H1 (cell line): Measurements from ENCODE around the gene MIPOL1. TPM values are rescaled to one million over a fixed set of nuclear protein-coding genes. Genes with fewer than 3 reads are reported as not detected.

Source experiments
- CTCF ChIA-PET: fragments of 300-600 bp; sonication (Branson Sonifier 250); formaldehyde crosslinking; loops from one replicate; lab custom pipeline; 2021; ENCODE audit not compliant: partially characterized antibody; lab: Charles Lee
- POLR2A ChIA-PET: fragments of 300-600 bp; sonication (Branson Sonifier 250); formaldehyde crosslinking; loops from one replicate; lab custom pipeline; 2021; ENCODE audit warnings: inconsistent platforms; ENCODE audit not compliant: partially characterized antibody; lab: Charles Lee
- DNase-seq, 2 experiments: peaks; one replicate each; pipeline versions ENCODE4 v3.0.0 to v3.0.0-alpha.2; 2010 to 2022; ENCODE audit warnings: low spot score in 2 of 2, low read depth in 1 of 2, mixed read lengths in 1 of 2
- FAIRE-seq: peaks from 2 replicates; lab custom pipeline; 2011; peaks lifted over from hg19 to GRCh38; lab: Jason Lieb, UNC
- H2AFZ ChIP-seq: 2 replicates; pipeline ENCODE4 v1.8.1; 2012; ENCODE audit warnings: low read length, inconsistent platforms
- H2AK5ac ChIP-seq: 2 replicates; pipeline ENCODE4 v1.6.1; 2013; ENCODE audit warnings: low read depth, low read length
- H2BK120ac ChIP-seq: replicated peaks from 2 replicates; pipeline ENCODE3; 2013; ENCODE audit warnings: low read depth, low read length, inconsistent platforms
- H2BK12ac ChIP-seq: 2 replicates; pipeline ENCODE4 v1.6.1; 2013; ENCODE audit warnings: low read depth, low read length
- H2BK15ac ChIP-seq: 2 replicates; pipeline ENCODE4 v1.6.1; 2013; ENCODE audit warnings: low read length
- H2BK20ac ChIP-seq: 2 replicates; pipeline ENCODE4 v1.6.1; 2013; ENCODE audit warnings: low read length
- H2BK5ac ChIP-seq: 2 replicates; pipeline ENCODE4 v1.6.1; 2013; ENCODE audit warnings: low read depth, low read length
- H3K14ac ChIP-seq: 2 replicates; pipeline ENCODE4 v1.6.1; 2013; ENCODE audit warnings: inconsistent platforms; ENCODE audit not compliant: insufficient read length
- H3K18ac ChIP-seq: 2 replicates; pipeline ENCODE4 v1.6.1; 2013; ENCODE audit warnings: low read length; ENCODE audit errors: extremely low read depth
- H3K23ac ChIP-seq: 2 replicates; pipeline ENCODE4 v1.6.1; 2013; ENCODE audit warnings: inconsistent platforms; ENCODE audit not compliant: insufficient read length
- H3K23me2 ChIP-seq: 2 replicates; pipeline ENCODE4 v1.6.1; 2013; ENCODE audit warnings: low read depth, low read length
- H3K27ac ChIP-seq: 2 replicates; pipeline ENCODE4 v1.6.1; 2011; ENCODE audit warnings: low read depth, low read length, inconsistent platforms
- H3K27me3 ChIP-seq, 4 experiments: replicated peaks in 1 of 4; 1 replicate in 1 of 4; 2 replicates in 3 of 4; pipeline versions ENCODE4 v1.6.1 to v1.8.1; 2011 to 2013; ENCODE audit warnings: low read length in 3 of 4, mild to moderate bottlenecking in 3 of 4, inconsistent platforms in 2 of 4, mixed read lengths in 2 of 4, moderate library complexity in 1 of 4; ENCODE audit not compliant: control insufficient read depth in 3 of 4, insufficient read depth in 3 of 4; ENCODE audit errors: extremely low read depth in 1 of 4
- H3K36me3 ChIP-seq, 4 experiments: 2 replicates each; pipeline versions ENCODE4 v1.6.1 to v1.8.1; 2011 to 2013; ENCODE audit warnings: mild to moderate bottlenecking in 4 of 4, low read length in 3 of 4, moderate library complexity in 2 of 4, control low read depth in 1 of 4, inconsistent platforms in 1 of 4; ENCODE audit not compliant: insufficient read depth in 4 of 4, control insufficient read depth in 2 of 4
- H3K4ac ChIP-seq: replicated peaks from 2 replicates; pipeline ENCODE3; 2013; ENCODE audit warnings: low read length, low read depth, mixed read lengths, inconsistent platforms; ENCODE audit not compliant: insufficient read length
- H3K4me1 ChIP-seq, 4 experiments: replicated peaks in 1 of 4; 1 replicate in 1 of 4; 2 replicates in 3 of 4; pipeline versions ENCODE4 v1.6.1 to v1.8.1; 2011 to 2013; ENCODE audit warnings: low read length in 3 of 4, inconsistent platforms in 2 of 4, mixed read lengths in 1 of 4; ENCODE audit not compliant: insufficient read depth in 4 of 4, control insufficient read depth in 3 of 4
- H3K4me2 ChIP-seq, 2 experiments: 2 replicates each; pipeline versions ENCODE4 v1.6.1 to v1.8.1; 2011 to 2013; ENCODE audit warnings: low read depth in 2 of 2, low read length in 2 of 2, control low read depth in 1 of 2, inconsistent platforms in 1 of 2, mild to moderate bottlenecking in 1 of 2; ENCODE audit not compliant: insufficient read depth in 1 of 2
- H3K4me3 ChIP-seq, 4 experiments: fragments of 200-600, 300-600 bp in 1 of 4; sonication (generic), shearing (Covaris generic), sonication (Bioruptor Twin) in 1 of 4; 2 replicates each; pipeline versions ENCODE4 v1.5.1 to v1.8.1; 2011 to 2016; ENCODE audit warnings: low read length in 4 of 4, low read depth in 3 of 4, control low read depth in 2 of 4, inconsistent platforms in 2 of 4, mild to moderate bottlenecking in 2 of 4, mixed read lengths in 1 of 4, moderate library complexity in 1 of 4; ENCODE audit not compliant: insufficient read depth in 2 of 4; ENCODE audit errors: extremely low read depth in 1 of 4
- H3K56ac ChIP-seq: replicated peaks from 2 replicates; pipeline ENCODE3; 2013; ENCODE audit warnings: low read depth, mild to moderate bottlenecking, mixed read lengths, low read length, inconsistent platforms; ENCODE audit not compliant: insufficient read length
- H3K79me1 ChIP-seq: 2 replicates; pipeline ENCODE4 v1.6.1; 2013; ENCODE audit warnings: low read depth, low read length, control low read depth
- H3K79me2 ChIP-seq, 2 experiments: 2 replicates each; pipeline versions ENCODE4 v1.6.1 to v1.8.1; 2012 to 2013; ENCODE audit warnings: low read length in 2 of 2, mild to moderate bottlenecking in 2 of 2, inconsistent platforms in 1 of 2; ENCODE audit not compliant: insufficient read depth in 2 of 2, control insufficient read depth in 1 of 2
- H3K9ac ChIP-seq, 4 experiments: replicated peaks in 1 of 4; 1 replicate in 1 of 4; 2 replicates in 3 of 4; pipeline versions ENCODE4 v1.6.1 to v1.8.1; 2011 to 2013; ENCODE audit warnings: low read depth in 3 of 4, low read length in 3 of 4, control low read depth in 2 of 4, mild to moderate bottlenecking in 2 of 4, moderate library complexity in 2 of 4, inconsistent platforms in 1 of 4; ENCODE audit errors: extremely low read depth in 1 of 4
- H3K9me3 ChIP-seq, 2 experiments: 2 replicates each; pipeline versions ENCODE4 v1.6.1 to v1.8.1; 2012 to 2013; ENCODE audit warnings: mild to moderate bottlenecking in 2 of 2, moderate library complexity in 2 of 2, control low read depth in 1 of 2, inconsistent platforms in 1 of 2, low read depth in 1 of 2, low read length in 1 of 2, mixed read lengths in 1 of 2; ENCODE audit not compliant: insufficient read depth in 2 of 2
- H4K20me1 ChIP-seq, 2 experiments: replicated peaks in 1 of 2; 2 replicates each; pipeline versions ENCODE3 to v1.8.1; 2011 to 2013; ENCODE audit warnings: inconsistent platforms in 2 of 2, low read length in 2 of 2, mild to moderate bottlenecking in 1 of 2; ENCODE audit not compliant: insufficient read depth in 2 of 2, control insufficient read depth in 1 of 2
- H4K5ac ChIP-seq: 2 replicates; pipeline ENCODE4 v1.6.1; 2013; ENCODE audit warnings: low read length, low read depth, mixed read lengths, inconsistent platforms; ENCODE audit not compliant: insufficient read length
- H4K8ac ChIP-seq: 2 replicates; pipeline ENCODE4 v1.8.0; 2013; ENCODE audit warnings: mild to moderate bottlenecking, moderate library complexity, low read length, inconsistent platforms; ENCODE audit not compliant: insufficient read depth; ENCODE audit errors: extremely low read depth
- H4K91ac ChIP-seq: replicated peaks from 2 replicates; pipeline ENCODE3; 2013; ENCODE audit warnings: low read length, mixed read lengths, inconsistent platforms; ENCODE audit not compliant: insufficient read length
- FOSL1 ChIP-seq: IDR thresholded peaks from 2 replicates; pipeline ENCODE4 v1.6.1; 2011; ENCODE audit warnings: mild to moderate bottlenecking, low read depth, low read length, moderate library complexity; ENCODE audit not compliant: insufficient read depth
- GABPA ChIP-seq: IDR thresholded peaks from 2 replicates; pipeline ENCODE4 v1.6.1; 2011; ENCODE audit warnings: mild to moderate bottlenecking, low read length, moderate library complexity, borderline replicate concordance; ENCODE audit not compliant: insufficient read depth
- JUND ChIP-seq: IDR thresholded peaks from 2 replicates; pipeline ENCODE4 v1.6.1; 2011; ENCODE audit warnings: mild to moderate bottlenecking, improper control_type of control experiment, low read length
- KDM4A ChIP-seq: IDR thresholded peaks from one replicate; pipeline ENCODE4 v1.7.1; 2012; ENCODE audit warnings: low read depth, mild to moderate bottlenecking, moderate library complexity, low read length, inconsistent platforms; ENCODE audit not compliant: severe bottlenecking
- POU5F1 ChIP-seq: IDR thresholded peaks from 2 replicates; pipeline ENCODE4 v1.6.1; 2011; ENCODE audit warnings: low read depth, mild to moderate bottlenecking, low read length, moderate library complexity
- RFX5 ChIP-seq: IDR thresholded peaks from 2 replicates; pipeline ENCODE4 v1.6.1; 2011; ENCODE audit warnings: low read depth, low read length, improper control_type of control experiment, borderline replicate concordance
- RXRA ChIP-seq: IDR thresholded peaks from 2 replicates; pipeline ENCODE4 v1.6.1; 2011; ENCODE audit warnings: low read depth, mild to moderate bottlenecking, low read length, moderate library complexity; ENCODE audit not compliant: insufficient read depth
- SIRT6 ChIP-seq: IDR thresholded peaks from one replicate; pipeline ENCODE4 v1.7.1; 2012; ENCODE audit warnings: low read length, inconsistent platforms
- SRF ChIP-seq: IDR thresholded peaks from 2 replicates; pipeline ENCODE4 v1.6.1; 2011; ENCODE audit warnings: mild to moderate bottlenecking, low read depth, low read length, moderate library complexity
- TEAD4 ChIP-seq: IDR thresholded peaks from 2 replicates; pipeline ENCODE4 v1.6.1; 2012; ENCODE audit warnings: low read depth, low read length, inconsistent platforms, mixed read lengths
- USF2 ChIP-seq: IDR thresholded peaks from 2 replicates; pipeline ENCODE4 v1.6.1; 2011; ENCODE audit warnings: low read length, improper control_type of control experiment
- YY1 ChIP-seq: IDR thresholded peaks from 2 replicates; pipeline ENCODE4 v1.6.1; 2011; ENCODE audit warnings: low read depth, mild to moderate bottlenecking, low read length
- WGBS, 2 experiments: shearing (Covaris generic) in 1 of 2; methylation state at CpG; one replicate each; pipeline versions ENCODE4 v1.1.6 to v1.1.7; 2013 to 2015; ENCODE audit warnings: low lambda C conversion rate in 2 of 2, mixed read lengths in 2 of 2, inconsistent platforms in 1 of 2, low coverage in 1 of 2, missing lambda C conversion rate in 1 of 2; ENCODE audit not compliant: insufficient replicate concordance in 2 of 2, insufficient coverage in 1 of 2, insufficient read length in 1 of 2; ENCODE audit errors: extremely low coverage in 1 of 2, missing lambda C conversion rate in 1 of 2; 5-methylcytosine and 5-hydroxymethylcytosine counted together
- polyA plus RNA-seq, 7 experiments: library from polyadenylated mRNA; depleted of rRNA in 3 of 7; stranded (reverse) in 5 of 7; unstranded in 2 of 7; fragments of >200 nt in 5 of 7; fragments of 200-250 nt in 2 of 7; gene quantifications; 1 replicate in 5 of 7; 2 replicates in 1 of 7; 4 replicates in 1 of 7; pipeline versions ENCODE4 v1.2.1 to v1.2.3, GENCODE V29; 2011 to 2013; ENCODE audit warnings: missing spikeins in 2 of 7, mixed read lengths in 2 of 7
- total RNA-seq: library from RNA; stranded (reverse); fragmentation: NEBNext Ultra II Directional; extraction: Animal tissue kit (Norgen Biotek cat#: 25700); gene quantifications from 2 replicates; pipeline ENCODE4 v1.2.1, GENCODE V29; 2021

MIPOL1 gene
- total and polyA plus RNA-seq, 2 of the 8 experiments (the other 6 are each of a cell fraction or from before 2014, with no cell fraction given), result 2.8 to 23.9 TPM

GRCh38 chr14:37289688-37290087 is 92.0 kb downstream of the MIPOL1 start:
- Histone ChIP-seq H3K4me2 (no peak overlapping the region), H3K36me3 (peaks cover 0 to 27% (median 8%) of the 10 kb centered on the region in 4 experiments; a peak in 3 of 8 replicates), H4K5ac (no peak overlapping the region), H3K27ac (no peak overlapping the region), H4K20me1 (no peaks in the 10 kb centered on the region), H2BK5ac (no peak overlapping the region), H3K56ac (no peak overlapping the region), H3K27me3 (no peaks in the 10 kb centered on the region), H3K4me1 (no peaks in the 10 kb centered on the region), H2AK5ac (no peak overlapping the region), H4K8ac (no peak overlapping the region), H2BK20ac (no peak overlapping the region), H3K18ac (no peak overlapping the region), H3K79me1 (no peaks in the 10 kb centered on the region), H2BK120ac (no peak overlapping the region), H2BK15ac (no peak overlapping the region), H3K14ac (no peak overlapping the region), H3K4me3 (no peak overlapping the region), H3K9me3 (peaks cover 15 to 22% of the 10 kb centered on the region in 2 experiments)
- CTCF ChIA-PET, result interaction anchor here (1.1 to 1.2 kb wide), 5 partner anchors 10 to 275 kb away, joined by 3 to 4 read pairs (median 3); no protein-coding TSS in a partner anchor
- FAIRE-seq (no peak), DNase-seq (no peak)
- WGBS, 2 experiments, result 45% methylated on average over 2 of the region's 2 CpGs; no CpG with 5 or more reads in 1 of the 2 experiments
- TF ChIP-seq USF2 (no peak), TEAD4 (no peak), SRF (no peak), JUND (no peak), KDM4A (no peak), SIRT6 (no peak), FOSL1 (no peak), POU5F1 (no peak), RXRA (no peak), GABPA (no peak), YY1 (no peak), RFX5 (no peak)
- TF ChIP-seq, all 59 proteins: peak for 0
- H3K23me2 ChIP-seq, result no peaks in the 10 kb centered on the region
- no peak overlapping the region for H3K4ac ChIP-seq
- no peak overlapping the region for H2AFZ ChIP-seq
- no peak overlapping the region for H3K9ac ChIP-seq
- H2BK12ac ChIP-seq, result no peak overlapping the region
- no peak overlapping the region for H3K23ac ChIP-seq
- POLR2A ChIA-PET, result no interaction called here
- no peak overlapping the region for H4K91ac ChIP-seq
- H3K79me2 ChIP-seq, result no peaks in the 10 kb centered on the region
